GM12873 (cell line): ENCODE measurements around the gene DAPK3.
A peak's percentile ranks its signal among the peaks of the same experiment; 100 is the strongest.

Experiments
- TF ChIP-seq, protein P1 (sequence below): IDR thresholded peaks from 2 replicates; pipeline ENCODE4 v1.5.1; 2012; ENCODE audit warnings: low read depth, mild to moderate bottlenecking, moderate library complexity, low read length, control low read depth; ENCODE audit not compliant: insufficient read depth; ENCODE audit errors: missing control alignments

Gene DAPK3

DNA sequence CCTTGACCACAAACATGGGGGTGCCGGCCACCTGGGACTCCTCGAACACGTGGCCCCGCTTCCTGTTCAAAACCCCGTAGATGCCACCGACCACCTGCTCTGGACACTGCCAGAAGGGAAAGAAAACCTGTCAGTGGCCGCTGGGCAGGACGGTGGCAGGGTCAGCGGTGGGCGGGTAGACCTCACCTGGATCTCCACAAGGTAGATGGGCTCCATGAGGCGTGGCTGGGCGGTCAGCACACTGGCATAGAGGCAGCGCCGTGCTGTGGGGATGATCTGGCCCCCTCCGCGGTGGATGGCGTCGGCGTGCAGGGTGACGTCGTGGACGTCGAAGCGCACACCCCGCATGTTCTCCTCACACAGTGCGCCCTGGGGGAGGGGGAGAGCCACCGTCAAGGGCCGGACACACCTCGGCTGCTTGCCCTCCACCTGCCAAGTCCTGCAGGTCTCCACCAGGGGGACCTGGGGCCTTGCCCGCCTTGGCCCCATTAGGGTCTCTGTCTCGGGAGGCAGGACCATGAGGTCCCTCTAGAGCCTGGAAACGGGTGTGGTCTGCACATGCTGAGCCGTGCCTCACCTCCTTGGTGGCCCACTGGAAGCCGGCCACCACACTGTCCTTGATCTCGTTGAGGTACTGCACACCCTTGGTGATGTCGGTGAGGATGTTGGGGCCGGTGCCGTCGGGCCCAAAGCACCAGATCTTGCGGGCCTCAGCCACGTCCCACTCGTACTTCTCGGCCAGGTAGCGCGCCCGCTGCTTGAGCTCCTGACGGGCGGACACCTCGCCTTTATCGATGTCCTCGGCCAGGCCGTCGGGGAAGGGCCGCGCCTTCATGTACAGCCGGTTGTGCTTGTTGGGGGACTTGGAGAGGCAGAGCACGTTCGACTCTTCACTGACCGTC lies 6.6 kb upstream of the DAPK3 start:
- TF ChIP-seq, protein P1, sequence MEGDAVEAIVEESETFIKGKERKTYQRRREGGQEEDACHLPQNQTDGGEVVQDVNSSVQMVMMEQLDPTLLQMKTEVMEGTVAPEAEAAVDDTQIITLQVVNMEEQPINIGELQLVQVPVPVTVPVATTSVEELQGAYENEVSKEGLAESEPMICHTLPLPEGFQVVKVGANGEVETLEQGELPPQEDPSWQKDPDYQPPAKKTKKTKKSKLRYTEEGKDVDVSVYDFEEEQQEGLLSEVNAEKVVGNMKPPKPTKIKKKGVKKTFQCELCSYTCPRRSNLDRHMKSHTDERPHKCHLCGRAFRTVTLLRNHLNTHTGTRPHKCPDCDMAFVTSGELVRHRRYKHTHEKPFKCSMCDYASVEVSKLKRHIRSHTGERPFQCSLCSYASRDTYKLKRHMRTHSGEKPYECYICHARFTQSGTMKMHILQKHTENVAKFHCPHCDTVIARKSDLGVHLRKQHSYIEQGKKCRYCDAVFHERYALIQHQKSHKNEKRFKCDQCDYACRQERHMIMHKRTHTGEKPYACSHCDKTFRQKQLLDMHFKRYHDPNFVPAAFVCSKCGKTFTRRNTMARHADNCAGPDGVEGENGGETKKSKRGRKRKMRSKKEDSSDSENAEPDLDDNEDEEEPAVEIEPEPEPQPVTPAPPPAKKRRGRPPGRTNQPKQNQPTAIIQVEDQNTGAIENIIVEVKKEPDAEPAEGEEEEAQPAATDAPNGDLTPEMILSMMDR: peak; percentile 29

DNA sequence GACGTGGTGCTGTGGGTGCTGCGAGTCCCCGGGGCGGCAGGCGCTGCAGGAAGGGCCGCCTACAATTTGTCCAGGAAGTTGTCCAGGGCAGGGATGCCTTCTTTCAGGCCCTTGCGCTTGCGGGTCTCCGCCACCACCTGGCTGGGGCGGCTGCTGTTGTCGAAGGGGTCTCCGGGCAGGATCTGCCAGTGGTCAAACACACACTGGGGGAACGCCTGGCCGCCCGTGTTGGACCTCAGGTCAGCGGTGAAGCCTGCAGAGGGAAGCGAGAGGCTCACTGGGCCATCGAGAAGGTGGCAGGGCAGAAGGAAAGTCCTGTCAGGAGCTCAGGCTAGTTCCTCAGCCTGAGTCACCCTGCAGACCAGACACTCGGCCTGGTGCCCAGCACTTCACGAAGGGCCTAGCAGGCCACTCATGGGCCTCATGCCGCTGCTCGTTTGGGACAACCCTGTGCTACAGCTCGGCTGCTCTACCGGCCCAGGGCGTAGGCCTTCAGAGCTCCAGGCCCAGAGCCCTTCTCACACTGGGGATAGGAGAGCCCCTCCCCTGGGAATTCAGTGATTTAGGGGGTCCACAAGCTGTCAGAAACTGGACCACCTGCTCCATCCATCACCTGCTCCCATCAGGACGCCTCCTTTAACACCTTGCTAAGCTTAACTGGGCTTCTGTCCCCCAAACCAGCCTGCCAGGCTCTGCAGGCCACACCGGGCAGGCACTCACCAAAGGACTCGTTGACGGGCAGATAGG lies 5.8 kb upstream of the DAPK3 start:
- TF ChIP-seq, protein P1: no peak

DNA sequence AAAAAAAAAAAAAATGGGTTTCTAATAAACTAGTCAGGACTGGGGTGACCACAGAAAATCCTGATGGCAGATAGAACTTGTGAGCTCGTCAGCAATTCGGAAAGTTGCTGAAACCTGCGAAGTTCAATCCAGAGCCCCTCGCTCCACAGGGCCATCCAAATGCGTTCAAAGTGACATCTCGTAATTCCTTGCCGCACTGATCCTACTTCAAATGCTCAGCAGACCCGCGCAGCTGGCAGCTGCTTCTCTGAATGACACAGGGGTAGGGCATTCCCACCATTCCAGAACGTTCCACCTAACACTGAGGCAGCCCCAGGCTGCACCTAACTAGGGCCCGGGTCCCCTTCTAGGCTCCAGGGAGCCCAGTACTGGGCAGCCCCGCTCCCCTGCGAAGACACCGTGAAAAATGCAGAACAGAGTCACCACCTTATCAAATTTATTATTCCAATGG lies 4.8 kb upstream of the DAPK3 start:
- TF ChIP-seq, protein P1: no peak

GRCh38 chr19:3975144-3975543 lies 4.2 kb upstream of the DAPK3 start:
- TF ChIP-seq, protein P1: no peak

- TF ChIP-seq, protein P1: no peak
Measured at GRCh38 chr19:3970313-3970807, 539 bp downstream of the DAPK3 start.

- TF ChIP-seq, protein P1: no peak
Measured at GRCh38 chr19:3969435-3970312, 1.2 kb downstream of the DAPK3 start.
